ENCODE data around the gene RPLP1.

The RPLP1 gene

GRCh38 chr15:69474846-69475455, 22.3 kb downstream of the RPLP1 start:
- Histone ChIP-seq H3K36me3 (ENCODE audit: control insufficient read depth, low read length) (no peaks in the 10 kb centered on the region), H3F3A (ENCODE audit: control insufficient read depth, insufficient read depth) (no peaks in the 10 kb centered on the region), H3K27me3 (ENCODE audit: control insufficient read depth, low read length) (peaks cover 10% of the 10 kb centered on the region), H3K4me2 (ENCODE audit: low read length) (no peak overlapping the region), H3K9me2 (replicated peaks; ENCODE audit: control insufficient read depth, low read length) (no peaks in the 10 kb centered on the region), H3K79me2 (ENCODE audit: control insufficient read depth, low read length) (no peaks in the 10 kb centered on the region), H3K27ac (ENCODE audit: low read depth, low read length) (no peak overlapping the region), H3K4me3 (ENCODE audit: low read length) (no peak overlapping the region), H4K20me1 (ENCODE audit: control insufficient read depth, insufficient read depth, low read depth, low read length) (no peaks in the 10 kb centered on the region), H3K4me1 (ENCODE audit: control insufficient read depth, low read length) (0 out of 2 replicates have a peak, but pooled peaks cover 4% of the 10 kb centered on the region), H3K9me3 (ENCODE audit: control insufficient read depth, insufficient read depth, low read length) (no peaks in the 10 kb centered on the region)
- no peak for TF ChIP-seq CTCF (IDR thresholded peaks at IDR 0.05; ENCODE audit: low read depth, low read length, poor library complexity, severe bottlenecking)

- H3K9me2 ChIP-seq (replicated peaks; ENCODE audit: control insufficient read depth, low read length), result no peaks in the 10 kb centered on the region
- no peak overlapping the region for H3K4me2 ChIP-seq (ENCODE audit: low read length)
- H3K36me3 ChIP-seq (ENCODE audit: control insufficient read depth, low read length), result no peaks in the 10 kb centered on the region
- TF ChIP-seq CTCF (IDR thresholded peaks at IDR 0.05; ENCODE audit: low read depth, low read length, poor library complexity, severe bottlenecking) (peak; percentile 78), EZH2phosphoT487 (IDR thresholded peaks at IDR 0.05; ENCODE audit: borderline replicate concordance, low read length) (no peak)
- H3F3A ChIP-seq (ENCODE audit: control insufficient read depth, insufficient read depth), result no peaks in the 10 kb centered on the region
- no peak overlapping the region for H3K4me3 ChIP-seq (ENCODE audit: low read length)
- H4K20me1 ChIP-seq (ENCODE audit: control insufficient read depth, insufficient read depth, low read depth, low read length), result no peaks in the 10 kb centered on the region
- H3K79me2 ChIP-seq (ENCODE audit: control insufficient read depth, low read length), result no peaks in the 10 kb centered on the region
- H3K27me3 ChIP-seq (ENCODE audit: control insufficient read depth, low read length), result peaks cover 11% of the 10 kb centered on the region
- H3K4me1 ChIP-seq (ENCODE audit: control insufficient read depth, low read length), result 0 out of 2 replicates have a peak, but pooled peaks cover 4% of the 10 kb centered on the region
- no peak overlapping the region for H3K27ac ChIP-seq (ENCODE audit: low read depth, low read length)
- H3K9me3 ChIP-seq (ENCODE audit: control insufficient read depth, insufficient read depth, low read length), result no peaks in the 10 kb centered on the region
These were observed 23.2 kb downstream of the RPLP1 start for GRCh38 chr15:69475769-69476358.

GRCh38 chr15:69476704-69477473, 24.3 kb downstream of the RPLP1 start:
- Histone ChIP-seq H3K27me3 (ENCODE audit: control insufficient read depth, low read length) (peaks cover 13% of the 10 kb centered on the region), H3K79me2 (ENCODE audit: control insufficient read depth, low read length) (no peaks in the 10 kb centered on the region), H4K20me1 (ENCODE audit: control insufficient read depth, insufficient read depth, low read depth, low read length) (no peaks in the 10 kb centered on the region), H3K4me2 (ENCODE audit: low read length) (no peak overlapping the region), H3K4me1 (ENCODE audit: control insufficient read depth, low read length) (0 out of 2 replicates have a peak, but pooled peaks cover 4% of the 10 kb centered on the region), H3K27ac (ENCODE audit: low read depth, low read length) (no peak overlapping the region), H3K36me3 (ENCODE audit: control insufficient read depth, low read length) (no peaks in the 10 kb centered on the region), H3K9me2 (replicated peaks; ENCODE audit: control insufficient read depth, low read length) (no peaks in the 10 kb centered on the region), H3K9me3 (ENCODE audit: control insufficient read depth, insufficient read depth, low read length) (no peaks in the 10 kb centered on the region), H3K4me3 (ENCODE audit: low read length) (no peak overlapping the region), H3F3A (ENCODE audit: control insufficient read depth, insufficient read depth) (no peaks in the 10 kb centered on the region)
- TF ChIP-seq EZH2phosphoT487 (IDR thresholded peaks at IDR 0.05; ENCODE audit: borderline replicate concordance, low read length), result no peak
- no peak for TF ChIP-seq CTCF (IDR thresholded peaks at IDR 0.05; ENCODE audit: low read depth, low read length, poor library complexity, severe bottlenecking)

All from DOHH2 (cell line).